Stomach (tissue), 9 donors: ENCODE data around the gene FAM151B. TPM values are rescaled to one million over a fixed set of nuclear protein-coding genes. Genes with fewer than 3 reads are reported as not detected.

Experiments used
- DNase-seq, 2 donors: peaks; one replicate each; pipeline versions ENCODE4 v3.0.0 to v3.0.0-alpha.2; 2013 to 2019
- H3K27ac ChIP-seq, 5 donors: fragments of 200-600 bp in 4 of 5; sonication (generic) in 4 of 5; one replicate each; pipeline ENCODE4 v1.5.1; 2013 to 2019; ENCODE audit warnings: mild to moderate bottlenecking in 1 of 5, moderate library complexity in 1 of 5
- H3K27me3 ChIP-seq, 3 donors: fragments of 200-600 bp; sonication (generic); one replicate each; pipeline ENCODE4 v1.5.1; 2017 to 2019; ENCODE audit warnings: mixed run types in 1 of 3
- H3K36me3 ChIP-seq, 4 donors: fragments of 200-600 bp; sonication (generic); 1 replicate in 3 of 4; 2 replicates in 1 of 4; pipeline ENCODE4 v1.5.1; 2016 to 2019
- H3K4me1 ChIP-seq, 4 donors: fragments of 200-600 bp; sonication (generic); one replicate each; pipeline ENCODE4 v1.5.1; 2016 to 2019
- H3K4me3 ChIP-seq, 4 donors: fragments of 200-600 bp; sonication (generic) in 3 of 4; one replicate each; pipeline ENCODE4 v1.5.1; 2016 to 2019; ENCODE audit warnings: mild to moderate bottlenecking in 1 of 4
- H3K9me3 ChIP-seq, 4 donors: fragments of 200-600 bp; sonication (generic); one replicate each; pipeline ENCODE4 v1.5.1; 2016 to 2019
- CTCF ChIP-seq, 7 experiments: fragments of 450-650 bp in 4 of 7; fragments of 200-600 bp in 3 of 7; sonication (generic) in 3 of 7; IDR thresholded peaks; one replicate each; pipeline ENCODE4 v1.5.1; 2016 to 2019; ENCODE audit warnings: antibody characterized with exemption in 7 of 7, control low read depth in 2 of 7, mild to moderate bottlenecking in 1 of 7
- EP300 ChIP-seq: sonication (generic); formaldehyde crosslinking; IDR thresholded peaks from one replicate; pipeline ENCODE4 v1.6.1; 2017; ENCODE audit warnings: antibody characterized with exemption
- POLR2A ChIP-seq, 4 donors: fragments of 450-650 bp; IDR thresholded peaks; one replicate each; pipeline ENCODE4 v1.6.1; 2016; ENCODE audit warnings: antibody characterized with exemption in 4 of 4, control low read depth in 2 of 4, mild to moderate bottlenecking in 1 of 4, moderate library complexity in 1 of 4
- POLR2AphosphoS5 ChIP-seq, 3 donors: sonication (generic); formaldehyde crosslinking; IDR thresholded peaks; one replicate each; pipeline ENCODE4 v1.6.1; 2016; ENCODE audit warnings: antibody characterized with exemption in 3 of 3
- WGBS, 5 donors: extraction: QIAGEN DNeasy Blood & Tissue Kit in 3 of 5; methylation state at CpG; one replicate each; pipeline versions ENCODE4 v1.1.5 to v1.1.7; 2013 to 2018; 5-methylcytosine and 5-hydroxymethylcytosine counted together
- intact Hi-C: fragments of 100-400 bp; cut with DNase I; formaldehyde crosslinking; loops from one replicate; pipeline ENCODE4 v1.15.1; 2023; ENCODE audit warnings: low total_unique reads
- polyA plus RNA-seq, 3 donors: library from polyadenylated mRNA; stranded (reverse); fragments of 200-250 nt; gene quantifications; one replicate each; pipeline ENCODE4 v1.2.3, GENCODE V29; 2013
- total RNA-seq, 5 donors: library from RNA; depleted of rRNA; stranded (reverse); fragments of >200 nt; gene quantifications; one replicate each; pipeline versions ENCODE4 v1.1.0 to v1.2.3, GENCODE V29; 2014 to 2016
- donor health status: healthy with polysubstance abuse.
- donor health status: Bipolar disorder and iron deficiency.
- donor health status: healthy.

FAM151B gene
- total and polyA plus RNA-seq, 8 donors, result 0.56 to 14.7 (median 3.4) TPM; not detected in 2

GRCh38 chr5:80569086-80569960 lies 81.4 kb downstream of the FAM151B start:
- Histone ChIP-seq H3K27ac (no peak overlapping the region), H3K27me3 (peaks cover 10 to 84% (median 39%) of the 10 kb centered on the region in 3 donors), H3K9me3 (no peaks in the 10 kb centered on the region), H3K4me3 (peak overlapping the region; percentile 29 to 54 (median 44)), H3K4me1 (peaks cover 14 to 19% (median 16%) of the 10 kb centered on the region in 4 donors), H3K36me3 (no peaks in the 10 kb centered on the region)
- WGBS, 5 donors, result 1 to 7% (median 3%) methylated on average over 25 to 89 of the region's 89 CpGs
- DNase-seq, result peak in 1 of 2 donors; percentile 20
- TF ChIP-seq CTCF (IDR thresholded peaks at IDR 0.05), result no peak
- TF ChIP-seq POLR2AphosphoS5 (IDR thresholded peaks at IDR 0.05), result no peak
- TF ChIP-seq POLR2A (IDR thresholded peaks at IDR 0.05), result no peak
- no peak for TF ChIP-seq EP300
- intact Hi-C loops, result no loop called here

DNA sequence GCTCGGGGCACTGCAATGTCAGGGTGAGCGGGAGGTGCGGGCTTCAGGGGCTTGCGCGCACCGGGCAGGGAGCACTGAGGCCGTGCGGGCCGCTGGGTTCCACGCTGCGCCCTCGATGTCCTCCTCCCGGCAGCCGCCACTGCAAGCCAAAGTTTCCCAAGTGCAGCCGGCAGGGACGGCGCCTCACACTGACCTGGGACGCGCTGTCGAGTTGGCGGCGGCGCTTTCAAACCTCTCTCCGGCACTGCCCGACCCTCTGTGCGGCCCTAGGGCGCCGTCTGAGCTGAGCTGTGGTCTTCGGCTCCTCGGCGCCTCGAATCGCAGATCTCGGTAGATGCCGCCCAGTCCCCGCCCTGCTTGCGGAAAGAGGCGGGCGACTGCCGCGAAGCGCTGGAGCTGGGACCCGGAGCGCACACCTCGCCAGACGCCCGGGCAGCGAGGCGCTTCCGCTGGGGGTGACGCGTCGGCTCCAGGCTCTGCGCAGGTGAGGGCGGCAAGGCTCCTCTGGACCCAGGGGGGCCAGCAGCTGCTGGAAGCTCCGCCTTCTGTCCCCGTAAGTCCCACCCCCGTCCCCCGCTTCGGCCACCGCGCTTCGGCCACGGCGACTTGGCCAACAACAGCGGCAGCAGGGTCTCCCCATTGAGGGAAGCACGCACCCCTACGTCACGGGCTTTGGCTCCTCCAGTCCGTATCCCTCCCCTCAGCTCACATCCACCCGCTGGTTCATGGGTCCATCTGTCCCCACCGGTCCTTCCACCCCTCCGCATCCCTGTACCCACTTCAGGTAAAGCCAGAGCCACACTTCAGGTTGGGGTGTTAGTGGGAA lies 82.3 kb downstream of the FAM151B start, which contains the start of gene ANKRD34B:
ANKRD34B (minus strand) TSS at position 320 of the 826 bp plus-strand sequence. CDS start 10,261 bp downstream, outside the sequence.
- H3K27ac ChIP-seq, result no peak within 1 kb of the TSS
- TF ChIP-seq EP300 (no peak), POLR2AphosphoS5 (IDR thresholded peaks at IDR 0.05) (no peak), CTCF (IDR thresholded peaks at IDR 0.05) (no peak), POLR2A (IDR thresholded peaks at IDR 0.05) (no peak)
- no peaks in the 10 kb centered on the region for H3K36me3 ChIP-seq
- peak in 1 of 2 donors; percentile 60 for DNase-seq
- H3K27me3 ChIP-seq, result peaks cover 10 to 88% (median 39%) of the 10 kb centered on the region in 3 donors
- 2 to 11% (median 4%) methylated on average over 19 to 73 of the region's 73 CpGs for WGBS, 5 donors
- peak within 1 kb of the TSS; percentile 29 to 54 (median 44) for H3K4me3 ChIP-seq
- no peaks in the 10 kb centered on the region for H3K9me3 ChIP-seq
- intact Hi-C loops, result no loop called here
- H3K4me1 ChIP-seq, result peaks cover 14 to 19% (median 16%) of the 10 kb centered on the region in 4 donors

DNA sequence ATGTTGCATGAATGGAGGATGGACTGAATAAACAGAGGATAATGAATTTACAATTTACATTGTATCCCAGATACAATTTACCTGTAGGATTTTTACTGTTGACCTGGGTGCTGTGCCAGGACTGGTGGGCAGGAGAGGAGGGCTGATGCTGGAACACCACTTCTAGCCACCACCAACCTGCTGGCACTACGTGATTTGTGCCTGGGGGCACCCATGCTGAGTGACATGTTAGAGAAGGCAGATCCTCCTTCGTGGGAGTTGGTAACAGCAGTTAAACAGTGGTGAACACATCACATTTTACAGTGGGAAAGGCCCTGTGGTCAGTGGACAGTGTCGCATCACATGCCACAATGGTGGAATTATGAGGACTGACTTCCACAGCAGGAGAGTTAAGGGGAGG lies 85.2 kb downstream of the FAM151B start:
- TF ChIP-seq POLR2A (IDR thresholded peaks at IDR 0.05) (no peak), POLR2AphosphoS5 (IDR thresholded peaks at IDR 0.05) (no peak), CTCF (IDR thresholded peaks at IDR 0.05) (no peak), EP300 (no peak)
- H3K27ac ChIP-seq, result no peak overlapping the region
- peaks cover 10 to 73% (median 38%) of the 10 kb centered on the region in 3 donors for H3K27me3 ChIP-seq
- no peak overlapping the region for H3K4me3 ChIP-seq
- no peak for DNase-seq
- no peaks in the 10 kb centered on the region for H3K9me3 ChIP-seq
- 66 to 75% (median 72%) methylated on average over 3 of the region's 3 CpGs for WGBS, 5 donors
- intact Hi-C loops, result no loop called here
- H3K4me1 ChIP-seq, result peaks cover 14 to 19% (median 16%) of the 10 kb centered on the region in 4 donors
- H3K36me3 ChIP-seq, result no peaks in the 10 kb centered on the region

DNA sequence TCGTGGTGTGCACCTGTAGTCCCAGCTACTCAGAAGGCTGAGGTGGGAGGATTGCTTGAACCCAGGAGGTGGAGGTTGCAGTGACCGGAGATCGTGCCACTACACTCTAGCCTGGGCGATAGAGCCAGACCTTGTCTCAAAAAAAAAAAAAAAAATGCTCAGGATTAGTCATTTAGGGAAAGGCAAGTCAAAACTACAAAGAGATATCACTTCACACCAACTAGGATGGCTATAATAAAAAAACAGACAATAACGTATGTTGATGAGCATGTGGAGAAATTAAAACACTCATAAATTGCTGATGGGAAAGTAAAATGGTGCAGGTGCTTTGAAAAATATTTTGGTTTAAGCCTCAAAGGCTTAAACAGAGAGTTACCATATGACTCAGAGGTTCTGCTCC lies 88.5 kb downstream of the FAM151B start:
- no peak overlapping the region for H3K4me3 ChIP-seq
- WGBS, 5 donors, result 79 to 88% (median 86%) methylated on average over 5 of the region's 5 CpGs
- TF ChIP-seq POLR2A (IDR thresholded peaks at IDR 0.05), result no peak
- TF ChIP-seq EP300, result no peak
- TF ChIP-seq POLR2AphosphoS5 (IDR thresholded peaks at IDR 0.05), result no peak
- TF ChIP-seq CTCF (IDR thresholded peaks at IDR 0.05), result no peak
- no peak for DNase-seq
- no peaks in the 10 kb centered on the region for H3K4me1 ChIP-seq
- intact Hi-C loops, result no loop called here
- no peaks in the 10 kb centered on the region for H3K9me3 ChIP-seq
- H3K27ac ChIP-seq, result no peak overlapping the region
- H3K27me3 ChIP-seq, result peaks cover 0 to 40% (median 7%) of the 10 kb centered on the region in 3 donors
- H3K36me3 ChIP-seq, result no peaks in the 10 kb centered on the region
